ENCODE measurements around the gene ASB15.

GRCh38 chr7:123657304-123657685, 55.7 kb downstream of the ASB15 start:
- TF ChIP-seq CTCF (IDR thresholded peaks at IDR 0.05) (no peak), POLR2A (IDR thresholded peaks at IDR 0.05) (no peak), POLR2AphosphoS5 (IDR thresholded peaks at IDR 0.05) (no peak)

Data from sigmoid colon (tissue), 4 donors.